GM12878 (cell line): ENCODE data around the gene RAMACL. TPM values are rescaled to one million over a fixed set of nuclear protein-coding genes. Genes with fewer than 3 reads are reported as not detected.

ENCODE experiments used
- ATAC-seq: fragments of 200-7000 bp; cut with Tn5 transposase; 3 replicates; pipeline ENCODE4 v1.9.1; 2020; ENCODE audit warnings: mild to moderate bottlenecking, moderate library complexity
- BruUV-seq: library from RNA; stranded (reverse); fragments of 400-500 nt; replicated peaks from 2 replicates; lab custom pipeline; 2021; lab: Mats Ljungman, UMichigan
- CTCF ChIA-PET: fragments of 300-600 bp; sonication (Branson Sonifier 250); formaldehyde crosslinking; extraction: SDS; loops from one replicate; lab custom pipeline; 2021; ENCODE audit warnings: inconsistent platforms; lab: Yijun Ruan, JAX
- POLR2A ChIA-PET: fragments of 350-600 bp; formaldehyde crosslinking; extraction: SDS; loops from one replicate; lab custom pipeline; 2021; ENCODE audit warnings: inconsistent platforms; lab: Charles Lee
- RAD21 ChIA-PET: fragments of 300-600 bp; sonication (Branson Sonifier 250); formaldehyde crosslinking; loops from one replicate; lab custom pipeline; 2023; ENCODE audit warnings: antibody characterized with exemption; ENCODE audit not compliant: unreplicated experiment; lab: Charles Lee
- SMC1A ChIA-PET: fragments of 300-600 bp; sonication (Branson Sonifier 250); formaldehyde crosslinking; loops from one replicate; lab custom pipeline; 2023; ENCODE audit not compliant: unreplicated experiment, uncharacterized antibody; lab: Charles Lee
- DNase-seq: peaks from one replicate; pipeline ENCODE4 v3.0.0-alpha.2; 2011; ENCODE audit warnings: low read depth, low spot score
- FAIRE-seq: peaks from 3 replicates; lab custom pipeline; 2011; peaks lifted over from hg19 to GRCh38; lab: Jason Lieb, UNC
- H2AFZ ChIP-seq: 2 replicates; pipeline ENCODE4 v1.6.0; 2011; ENCODE audit warnings: low read depth, low read length, control low read depth; ENCODE audit not compliant: control insufficient read depth
- H3K27ac ChIP-seq: 2 replicates; pipeline ENCODE4 v1.5.1; 2011; ENCODE audit warnings: control low read depth; ENCODE audit not compliant: control insufficient read depth, insufficient read depth
- H3K27me3 ChIP-seq, 2 experiments: replicated peaks in 1 of 2; 2 replicates each; pipeline versions ENCODE4 v1.6.0 to v1.6.1; 2011; ENCODE audit warnings: low read length in 1 of 2; ENCODE audit not compliant: control insufficient read depth in 2 of 2, insufficient read depth in 2 of 2
- H3K36me3 ChIP-seq, 2 experiments: 2 replicates each; pipeline ENCODE4 v1.5.1; 2011; ENCODE audit warnings: low read length in 1 of 2; ENCODE audit not compliant: control insufficient read depth in 2 of 2, insufficient read depth in 2 of 2
- H3K4me1 ChIP-seq: 2 replicates; pipeline ENCODE4 v1.6.1; 2011; ENCODE audit warnings: mild to moderate bottlenecking, low read length, moderate library complexity, mixed read lengths; ENCODE audit not compliant: control insufficient read depth, insufficient read depth
- H3K4me2 ChIP-seq: 2 replicates; pipeline ENCODE4 v1.6.0; 2011; ENCODE audit warnings: control low read depth; ENCODE audit not compliant: control insufficient read depth, insufficient read depth
- H3K4me3 ChIP-seq: fragments of 200-600 bp; sonication (generic); 2 replicates; pipeline ENCODE4 v1.5.1; 2016
- H3K79me2 ChIP-seq: 2 replicates; pipeline ENCODE4 v1.6.0; 2011; ENCODE audit warnings: low read length; ENCODE audit not compliant: control insufficient read depth, insufficient read depth
- H3K9ac ChIP-seq: 2 replicates; pipeline ENCODE4 v1.8.0; 2011; ENCODE audit warnings: low read length, control low read depth, mixed read lengths; ENCODE audit not compliant: control insufficient read depth, insufficient read depth
- H3K9me3 ChIP-seq: replicated peaks from 3 replicates; pipeline ENCODE4 v1.5.1; 2011; ENCODE audit warnings: mild to moderate bottlenecking, low read length; ENCODE audit not compliant: control insufficient read depth, insufficient read depth
- H4K20me1 ChIP-seq: 2 replicates; pipeline ENCODE4 v1.6.0; 2011; ENCODE audit not compliant: control insufficient read depth, insufficient read depth
- CREM ChIP-seq: IDR thresholded peaks from 2 replicates; pipeline ENCODE4 v1.6.1; 2014; ENCODE audit warnings: antibody characterized with exemption, low read depth
- ETV6 ChIP-seq, 2 experiments: fragments of 450-650 bp in 1 of 2; IDR thresholded peaks in 1 of 2; conservative IDR thresholded peaks in 1 of 2; 2 replicates each; pipeline ENCODE4 v1.6.1; 2014; ENCODE audit warnings: antibody characterized with exemption in 1 of 2, borderline replicate concordance in 1 of 2, low read depth in 1 of 2, mild to moderate bottlenecking in 1 of 2, moderate library complexity in 1 of 2
- HDAC6 ChIP-seq: fragments of 200-600 bp; sonication (generic); IDR thresholded peaks from one replicate; pipeline ENCODE4 v1.8.0; 2017; ENCODE audit warnings: antibody characterized with exemption; ENCODE audit not compliant: unreplicated experiment
- NFXL1 ChIP-seq: fragments of 450-650 bp; IDR thresholded peaks from 2 replicates; pipeline ENCODE4 v1.6.1; 2017; ENCODE audit warnings: antibody characterized with exemption, mild to moderate bottlenecking, borderline replicate concordance
- PAX8 ChIP-seq: fragments of 450-650 bp; IDR thresholded peaks from 2 replicates; pipeline ENCODE4 v1.6.1; 2017; ENCODE audit warnings: mild to moderate bottlenecking, moderate library complexity
- RBBP5 ChIP-seq: fragments of 200-600 bp; sonication (generic); conservative IDR thresholded peaks from 2 replicates; pipeline ENCODE4 v1.6.1; 2016
- REST ChIP-seq: IDR thresholded peaks from 2 replicates; pipeline ENCODE4 v1.6.1; 2012; ENCODE audit warnings: mild to moderate bottlenecking, low read depth, low read length
- SMAD5 ChIP-seq: IDR thresholded peaks from 2 replicates; pipeline ENCODE4 v1.6.1; 2016; ENCODE audit warnings: antibody characterized with exemption, low read depth
- SMC3 ChIP-seq: IDR thresholded peaks from 2 replicates; pipeline ENCODE4 v1.6.1; 2011; ENCODE audit warnings: low read length, improper control_type of control experiment, borderline replicate concordance
- SPI1 ChIP-seq: IDR thresholded peaks from 2 replicates; pipeline ENCODE4 v1.6.1; 2011; ENCODE audit warnings: low read depth, mild to moderate bottlenecking, low read length, moderate library complexity, borderline replicate concordance; ENCODE audit not compliant: insufficient read depth
- ZBED1 ChIP-seq: IDR thresholded peaks from 2 replicates; pipeline ENCODE4 v1.6.1; 2016; ENCODE audit warnings: borderline replicate concordance
- ZBTB11 ChIP-seq: fragments of 450-650 bp; formaldehyde crosslinking; IDR thresholded peaks from 2 replicates; pipeline ENCODE4 v1.5.0; 2022; ENCODE audit warnings: mild to moderate bottlenecking, missing genetic modification characterization
- WGBS: methylation state at CpG from one replicate; pipeline ENCODE4 v1.1.6; 2016; ENCODE audit warnings: low lambda C conversion rate; ENCODE audit not compliant: insufficient replicate concordance, insufficient coverage; ENCODE audit errors: missing lambda C conversion rate; 5-methylcytosine and 5-hydroxymethylcytosine counted together
- in situ Hi-C: fragments of 300-500 bp; cut with MboI; formaldehyde crosslinking; loops from 9 replicates; pipeline ENCODE4 v1.14.3; 2018; ENCODE audit warnings: mixed read lengths
- intact Hi-C: fragments of 100-400 bp; cut with micrococcal nuclease; formaldehyde crosslinking; loops from one replicate; pipeline ENCODE4 v1.14.2; 2022; ENCODE audit not compliant: unreplicated experiment
- polyA plus RNA-seq, 11 experiments: library from polyadenylated mRNA; depleted of rRNA in 4 of 11; unstranded in 6 of 11; stranded (reverse) in 5 of 11; fragments of >200 nt; fragmentation: Nextera tagmentation in 4 of 11; fragmentation: Illumina TruSeq in 1 of 11; extraction: Ambion mirVana in 4 of 11; extraction: Trizol in 1 of 11; gene quantifications; 1 replicate in 1 of 11; 2 replicates in 10 of 11; pipeline versions ENCODE4 v1.2.1 to v1.2.3, GENCODE V29; 2011 to 2016; ENCODE audit warnings: inconsistent platforms in 2 of 11, missing spikeins in 2 of 11, low read depth in 1 of 11
- total RNA-seq, 4 experiments: library from RNA; depleted of rRNA in 3 of 4; stranded (reverse); fragments of >200 nt in 3 of 4; fragmentation: Illumina TruSeq in 1 of 4; extraction: Trizol in 1 of 4; gene quantifications; 2 replicates each; pipeline versions ENCODE4 v1.2.1 to v1.2.3, GENCODE V29; 2013 to 2021

The RAMACL gene
- total and polyA plus RNA-seq, 10 of the 15 experiments (the other 5 are each of a cell fraction or from before 2014, with no cell fraction given), result 0.09 to 1.3 (median 0.31) TPM; not detected in 1

GRCh38 chr6:166596776-166597507 is 10.5 kb upstream of the RAMACL start (continued):
- TF ChIP-seq SPI1 (no peak), ETV6 (conservative IDR thresholded peaks at IDR 0.05 in 1 of 2, IDR thresholded peaks at IDR 0.05 in 1 of 2; ENCODE audit: borderline replicate concordance in 1 of 2, low read depth in 1 of 2) (no peak)
- TF ChIP-seq, all 136 proteins: peak for 0

GRCh38 chr6:166595949-166596348 is 9.5 kb upstream of the RAMACL start:
- H2AFZ ChIP-seq, result no peak overlapping the region
- no peaks in the 10 kb centered on the region for H3K4me1 ChIP-seq
- CTCF ChIA-PET, result no interaction called here
- TF ChIP-seq SMC3 (no peak), PAX8 (no peak), NFXL1 (no peak), SMAD5 (no peak), HDAC6 (no peak), CREM (no peak), ZBED1 (no peak), ZBTB11 (no peak), RBBP5 (no peak), REST (no peak)
- POLR2A ChIA-PET, result no interaction called here
- intact Hi-C loops, result no loop called here
- no peaks in the 10 kb centered on the region for H3K79me2 ChIP-seq
- H3K27ac ChIP-seq, result no peak overlapping the region
- H3K9ac ChIP-seq, result no peak overlapping the region
- BruUV-seq, result no TSS peak
- SMC1A ChIA-PET, result no interaction called here
- no peak overlapping the region for H3K4me3 ChIP-seq
- H3K9me3 ChIP-seq, result no peaks in the 10 kb centered on the region
- FAIRE-seq, result no peak
- H3K27me3 ChIP-seq, result no peaks in the 10 kb centered on the region
- DNase-seq, result no peak
- WGBS, result 66% methylated on average over 6 of the region's 6 CpGs
- RAD21 ChIA-PET, result no interaction called here
- no peaks in the 10 kb centered on the region for H4K20me1 ChIP-seq
- H3K36me3 ChIP-seq, result no peaks in the 10 kb centered on the region
- ATAC-seq, result no peak
- in situ Hi-C loops, result no loop called here
- H3K4me2 ChIP-seq, result no peak overlapping the region
